Stimulated activated CD4-positive, alpha-beta T cell treated with anti-CD3 and anti-CD28 coated beads, Interleukin-4, amount 100 ng/mL, for 48 hours (primary cell): ENCODE data around the gene NUP188.
"Not testable (repeated sequence)": the region's sequence is repeated elsewhere in the genome, so short reads cannot be mapped to it uniquely, and the experiment has no call there.

Experiments
- DNase-seq, 2 donors: peaks; one replicate each; pipeline ENCODE4 v3.0.0-alpha.2; 2020; ENCODE audit warnings: low read depth in 2 of 2

NUP188 gene

DNA sequence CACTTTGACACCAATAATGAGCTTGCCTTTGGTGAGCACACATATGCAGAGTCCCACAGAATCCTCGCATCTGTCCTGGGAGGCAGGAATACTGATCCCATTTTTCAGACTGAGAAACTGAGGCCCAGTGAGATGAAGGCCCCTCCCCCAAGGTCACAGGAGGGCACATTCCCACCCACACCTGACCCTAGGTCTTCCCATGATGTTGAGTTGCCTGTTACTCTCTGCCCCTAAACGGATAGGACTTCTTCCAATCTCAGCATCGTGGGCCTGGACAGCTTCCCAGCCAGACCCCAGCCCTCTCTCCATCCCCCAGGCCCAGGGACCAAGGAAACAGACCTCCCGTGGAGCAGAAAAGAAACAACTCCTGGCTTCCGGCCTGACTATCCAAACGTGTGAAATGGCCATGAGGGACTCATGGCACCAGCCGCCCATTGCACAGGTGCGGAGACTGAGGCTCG is 79.8 kb downstream of the NUP188 start:
- DNase-seq, result no peak

DNA sequence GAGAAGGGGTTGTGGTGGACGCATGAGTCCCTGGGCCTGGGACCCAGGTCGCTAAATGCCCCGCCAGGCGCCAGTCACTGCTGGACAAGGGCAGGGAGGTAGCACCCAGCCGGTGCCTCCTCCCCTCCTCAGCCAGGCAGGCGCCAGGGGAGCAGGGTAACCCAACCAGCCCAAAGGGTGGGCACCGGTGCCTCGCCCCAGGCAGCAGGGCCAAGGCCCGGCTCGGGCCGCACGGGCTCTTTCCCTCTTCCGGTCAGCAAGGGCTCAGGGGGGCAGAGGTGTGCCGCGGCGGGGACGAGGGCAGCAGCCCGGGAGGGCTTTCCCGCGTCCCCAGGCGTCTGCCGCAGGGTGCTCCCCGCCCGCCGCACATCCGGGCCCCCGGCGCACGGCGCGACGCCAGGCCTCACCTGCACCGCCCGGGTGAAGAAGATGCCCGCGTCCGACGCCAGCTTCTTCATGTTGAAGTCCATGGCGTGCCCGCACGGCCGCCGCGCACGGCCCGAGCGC is 80.2 kb downstream of the NUP188 start:
- peak; percentile 50 to 52 for DNase-seq

DNA sequence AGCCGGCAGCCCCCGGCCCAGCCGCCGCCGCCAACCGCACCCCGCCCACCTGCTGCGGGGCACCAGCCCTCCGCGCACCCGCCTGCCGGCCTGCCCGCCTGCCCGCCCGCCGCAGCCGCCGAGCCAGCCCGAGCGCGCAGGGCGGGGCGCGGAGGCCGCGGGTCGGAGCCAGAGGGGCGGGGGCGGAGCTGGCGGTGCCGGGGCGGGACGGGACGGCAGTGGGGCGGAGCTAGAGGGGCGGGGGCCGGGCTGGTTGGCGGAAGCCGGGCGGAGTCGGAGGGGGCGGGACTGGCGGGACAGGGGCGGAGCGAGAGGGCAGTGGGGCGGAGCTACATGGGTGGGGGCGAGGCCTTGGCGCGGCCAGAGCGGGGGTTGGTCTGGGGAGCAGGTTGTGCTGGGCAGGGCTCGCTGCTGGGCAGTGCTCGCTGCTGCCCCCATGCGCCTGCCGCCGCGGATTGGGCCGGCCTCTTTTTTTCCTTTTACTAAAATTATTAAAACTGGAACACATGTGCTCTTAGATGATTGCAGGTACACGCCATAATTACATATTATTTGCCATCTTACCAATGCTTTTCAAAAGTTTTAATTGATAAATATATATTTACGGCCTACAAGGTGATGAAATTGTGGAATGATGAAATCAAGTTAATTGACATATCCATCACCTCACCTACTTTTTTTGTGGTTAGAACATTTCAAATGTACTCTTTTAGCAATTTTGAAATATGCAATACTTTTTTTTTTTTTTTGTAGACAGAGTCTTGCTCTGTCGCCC is 80.9 kb downstream of the NUP188 start, which contains the start of gene SH3GLB2:
Gene SH3GLB2 (minus strand): TSS at position 140 of the 775 bp plus-strand sequence. CDS start 177 bp downstream, outside the sequence.
- peak; percentile 90 to 99 for DNase-seq

DNA sequence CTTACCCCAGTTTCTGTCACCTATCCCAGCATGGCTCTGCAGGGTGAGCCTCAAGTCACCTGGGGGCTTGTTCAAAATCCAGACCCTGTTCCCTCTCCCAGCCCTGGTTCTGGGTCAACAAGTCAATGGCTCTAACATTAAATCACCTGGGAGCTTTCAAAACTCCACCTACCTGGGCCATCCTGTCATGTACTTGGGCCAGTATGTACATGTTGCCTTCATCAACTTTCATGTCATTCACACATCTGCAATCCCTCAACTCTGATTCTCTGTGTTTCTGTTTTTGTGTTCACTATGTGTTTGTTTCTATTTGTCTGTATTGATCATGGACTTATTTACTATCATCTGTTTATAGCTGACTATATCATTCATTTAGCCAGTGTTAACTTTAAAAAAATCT is 82.7 kb downstream of the NUP188 start:
- no peak for DNase-seq

DNA sequence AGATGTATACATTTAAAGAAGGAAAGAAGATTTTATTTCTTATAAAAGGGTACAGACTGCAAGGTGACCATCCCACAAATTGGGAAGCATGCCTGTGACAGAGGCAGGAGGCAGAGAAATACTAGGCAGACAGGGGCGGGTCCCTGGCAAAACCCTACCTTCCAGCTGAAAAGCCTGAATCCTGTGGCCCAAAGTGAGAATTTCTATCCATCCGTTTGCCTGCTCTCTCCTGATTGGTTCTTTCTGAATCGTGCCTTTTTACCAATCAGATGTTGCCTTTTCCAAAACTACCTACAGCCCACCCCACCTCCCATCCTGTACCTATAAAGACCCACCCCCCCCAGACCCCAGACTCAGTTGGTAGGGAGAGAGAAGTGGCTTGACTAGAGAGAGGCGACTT is 84.0 kb downstream of the NUP188 start:
- DNase-seq, result no peak

DNA sequence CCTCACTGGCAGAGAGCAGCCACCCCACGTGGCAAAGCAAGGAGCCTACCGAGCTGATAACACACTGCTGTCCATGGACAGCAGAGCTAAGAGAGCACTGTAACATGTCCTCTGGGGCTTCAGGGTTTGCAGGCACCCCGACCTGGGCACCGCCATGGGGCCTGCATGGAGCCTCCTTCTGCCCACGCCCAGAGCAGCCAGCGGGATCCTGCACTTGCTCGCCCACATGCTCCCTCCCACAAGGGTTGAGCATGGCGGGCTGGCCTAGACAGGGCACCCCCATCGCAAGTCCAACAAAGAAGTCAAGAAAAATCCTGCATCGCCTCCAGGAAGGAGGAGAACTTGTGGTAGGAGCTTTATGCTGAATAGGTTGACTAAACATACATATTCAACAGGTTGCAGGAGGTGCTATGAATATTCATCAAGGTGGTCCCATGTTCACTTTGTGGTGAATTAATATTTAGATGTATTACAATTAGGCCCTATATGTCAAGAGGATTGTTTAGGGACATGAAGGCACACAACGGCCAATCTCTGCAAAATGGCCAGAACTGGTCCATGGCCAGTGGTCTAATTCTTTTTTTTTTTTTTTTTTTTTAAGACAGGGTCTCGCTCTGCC is 85.2 kb downstream of the NUP188 start:
- no peak for DNase-seq

DNA sequence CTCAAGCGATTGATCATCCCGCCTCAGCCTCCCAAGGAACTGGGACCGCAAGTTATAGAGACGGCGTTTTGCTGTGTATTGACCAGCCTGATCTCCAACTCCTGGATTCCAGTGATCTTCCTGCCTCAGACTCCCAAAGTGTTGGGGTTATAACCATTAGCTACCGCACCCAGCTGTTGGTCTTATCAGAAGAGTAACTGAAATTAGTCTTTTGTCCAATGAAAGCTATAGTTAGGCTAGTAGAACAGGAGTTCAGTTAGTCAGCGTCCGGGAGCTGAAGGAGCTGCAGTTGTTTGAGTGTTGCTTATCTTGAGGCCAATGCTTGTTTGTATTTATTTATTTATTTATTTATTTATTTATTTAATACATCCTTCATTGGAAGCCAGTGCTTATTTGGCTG is 85.7 kb downstream of the NUP188 start:
- DNase-seq, result no peak

DNA sequence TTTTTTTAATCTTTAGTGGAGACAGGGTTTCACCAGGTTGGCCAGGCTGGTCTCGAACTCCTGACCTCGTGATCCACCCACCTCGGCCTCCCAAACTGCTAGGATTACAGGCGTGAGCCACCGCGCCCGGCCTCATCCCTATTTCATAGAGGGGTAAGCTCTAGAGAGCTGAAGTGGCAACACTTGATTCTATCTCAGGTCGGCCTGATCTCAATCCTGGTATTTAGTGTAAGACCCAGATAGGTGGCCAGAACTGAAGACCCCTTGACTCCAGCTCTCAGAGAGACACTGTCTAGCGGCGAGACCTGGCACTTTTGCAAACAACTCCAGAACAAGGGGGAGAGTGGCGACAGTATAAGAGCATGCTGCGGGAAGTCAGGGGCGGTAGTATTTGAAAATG is 88.3 kb downstream of the NUP188 start:
- not testable (repeated sequence) for DNase-seq

DNA sequence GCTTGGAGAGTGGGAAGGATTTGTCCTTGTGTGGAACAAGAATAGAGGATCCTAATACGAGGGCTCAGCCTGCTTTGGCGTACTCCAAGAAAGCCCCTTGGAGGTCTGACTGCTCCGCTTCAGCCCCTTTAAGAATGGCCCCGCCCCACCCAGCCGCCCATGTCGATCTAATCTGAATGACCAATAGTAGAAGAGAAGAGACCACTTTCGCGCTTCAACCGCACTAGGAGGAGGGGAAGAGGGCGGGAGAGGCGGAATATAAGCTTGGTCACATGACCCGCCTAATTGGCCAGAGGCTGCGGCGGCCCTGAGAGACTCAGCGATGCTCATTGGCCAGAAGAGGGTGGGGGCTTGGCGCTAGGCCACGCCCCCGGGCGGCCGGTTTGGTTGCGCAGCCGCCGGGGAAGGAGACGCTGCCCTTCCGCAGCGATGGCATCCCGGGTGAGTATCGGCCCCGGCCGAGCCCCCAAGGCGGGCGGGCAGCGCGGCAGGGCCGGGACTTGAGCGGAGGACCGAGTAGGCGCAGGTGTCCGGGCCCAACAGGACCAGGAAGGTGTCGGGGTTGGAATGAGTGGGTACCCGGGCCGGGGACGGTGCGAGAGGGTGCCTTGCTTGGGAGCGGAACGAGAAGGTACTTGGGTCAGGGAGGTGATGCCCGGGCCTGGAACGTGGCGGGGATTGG is 88.9 kb downstream of the NUP188 start, which contains the start of gene MIGA2:
Gene MIGA2 (plus strand): TSS at position 386 of the 682 bp plus-strand sequence. CDS start 3,969 bp downstream, outside the sequence.
- DNase-seq, result peak; percentile 83 to 93

DNA sequence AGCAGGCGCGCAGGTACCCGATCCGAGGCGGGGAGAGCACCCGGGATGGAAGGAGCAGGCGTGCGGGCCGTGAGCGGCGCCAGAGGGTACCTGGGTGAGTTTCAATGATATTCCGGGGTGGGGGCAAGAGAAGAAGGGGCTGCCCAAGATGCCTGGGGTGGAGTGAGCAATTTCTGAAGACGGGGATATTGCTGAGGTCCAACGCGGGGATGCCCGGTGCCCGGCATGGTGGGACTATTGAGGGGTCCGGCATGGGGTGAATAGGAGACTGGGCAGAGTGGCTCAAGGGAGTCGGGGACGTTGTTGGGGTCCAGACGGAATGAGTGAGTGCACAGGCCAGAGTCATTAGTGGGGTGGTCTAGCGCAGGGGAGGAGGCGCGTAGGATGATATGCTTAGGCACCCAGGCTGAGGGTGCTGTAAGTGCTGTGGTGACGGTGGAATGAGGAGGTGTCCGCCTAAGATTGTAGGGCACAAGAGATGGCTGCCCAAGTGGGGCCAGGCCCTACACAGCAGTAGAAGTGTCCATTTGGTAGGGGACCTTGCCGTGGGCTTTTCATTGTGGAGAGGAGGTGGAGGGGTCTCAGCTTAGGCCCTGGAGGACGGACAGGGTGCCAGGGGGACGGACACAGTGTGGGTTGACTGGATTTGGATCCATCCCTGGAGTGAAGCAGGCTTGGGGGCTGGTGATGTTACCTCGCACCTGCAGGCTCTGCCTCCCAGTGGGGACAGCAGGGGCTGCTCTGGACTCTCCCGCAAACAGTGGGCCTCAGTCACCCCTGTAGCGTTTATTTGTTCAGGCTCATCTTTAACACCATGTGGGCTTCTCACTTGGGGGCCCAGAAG is 89.6 kb downstream of the NUP188 start:
- no peak for DNase-seq

DNA sequence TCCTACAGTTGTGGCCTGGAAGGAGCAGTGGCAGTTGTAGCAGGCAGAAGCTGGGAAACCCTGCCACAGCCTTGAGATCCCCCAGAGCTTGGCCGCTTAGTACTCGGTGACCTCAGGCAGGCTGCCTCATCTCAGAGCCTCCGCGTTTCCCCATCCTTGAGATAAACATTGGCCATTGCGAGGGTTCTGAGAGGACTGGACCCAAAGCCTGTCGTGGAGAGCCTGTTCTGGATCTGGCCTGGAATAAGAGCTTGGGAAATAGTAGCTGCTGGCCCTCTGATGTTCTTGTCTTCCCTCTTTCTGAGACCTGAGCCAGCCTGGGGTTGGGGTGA is 90.2 kb downstream of the NUP188 start:
- no peak for DNase-seq

DNA sequence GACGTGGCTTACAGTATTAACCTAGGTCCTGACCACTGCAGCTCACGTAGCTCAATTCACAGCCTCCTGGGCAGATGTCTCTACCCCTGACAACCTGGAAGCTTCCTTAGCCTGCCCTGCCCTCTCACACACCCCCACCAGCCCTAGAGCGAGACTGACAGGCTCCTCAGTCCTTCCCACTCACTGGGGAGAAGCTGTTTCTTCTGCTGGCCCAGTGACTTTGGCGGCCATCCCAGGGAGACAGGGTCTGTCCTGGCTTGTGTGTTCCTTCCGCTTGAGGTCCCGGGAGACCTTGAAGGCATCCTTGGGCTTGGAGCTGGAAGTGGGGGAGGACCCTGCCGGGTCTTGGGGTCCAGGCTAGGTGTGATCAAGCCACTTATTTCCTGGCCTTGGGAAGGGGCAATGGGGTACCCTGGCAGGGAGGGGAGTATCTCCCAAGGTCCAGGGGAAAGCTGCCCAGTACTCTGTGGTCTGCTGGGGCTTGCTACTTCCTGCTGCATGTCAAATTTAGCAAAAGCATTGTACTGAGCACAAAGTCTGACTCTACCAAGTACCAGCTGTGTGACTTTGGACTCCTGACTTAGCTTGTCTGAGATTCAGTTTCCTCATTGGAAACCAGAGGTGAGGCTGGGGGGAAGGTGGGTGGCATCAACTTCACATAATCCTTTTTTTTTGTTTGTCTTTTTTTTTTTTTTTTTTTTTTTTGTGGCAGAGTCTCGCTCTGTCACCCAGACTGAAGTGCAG is 90.8 kb downstream of the NUP188 start:
- DNase-seq, result no peak

DNA sequence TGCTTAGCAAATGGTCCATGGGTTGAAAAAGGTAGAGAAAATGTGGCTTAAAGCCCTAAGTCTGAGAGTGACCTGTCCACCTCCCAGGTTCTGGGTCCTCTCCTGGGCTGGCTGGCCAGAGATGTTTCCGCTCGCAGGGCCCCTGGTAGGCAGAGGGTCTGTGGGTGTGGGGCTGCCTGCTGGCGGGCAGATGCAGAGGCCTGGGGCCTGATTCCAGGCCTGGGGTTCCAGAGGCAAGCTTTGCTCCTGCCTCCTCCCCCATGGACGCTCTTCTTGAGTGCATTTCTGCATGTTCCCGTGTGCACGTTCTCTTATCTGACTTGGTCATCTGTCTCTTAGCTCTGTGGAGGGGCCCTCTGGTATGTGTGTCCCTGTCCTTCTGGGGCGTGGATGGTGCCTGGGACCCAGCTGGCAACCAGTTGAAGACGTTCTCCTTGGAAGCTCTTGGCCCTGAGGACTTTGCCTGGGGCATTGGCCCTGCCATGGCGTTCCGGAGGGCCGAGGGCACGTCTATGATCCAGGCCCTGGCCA is 92.7 kb downstream of the NUP188 start:
- no peak for DNase-seq

DNA sequence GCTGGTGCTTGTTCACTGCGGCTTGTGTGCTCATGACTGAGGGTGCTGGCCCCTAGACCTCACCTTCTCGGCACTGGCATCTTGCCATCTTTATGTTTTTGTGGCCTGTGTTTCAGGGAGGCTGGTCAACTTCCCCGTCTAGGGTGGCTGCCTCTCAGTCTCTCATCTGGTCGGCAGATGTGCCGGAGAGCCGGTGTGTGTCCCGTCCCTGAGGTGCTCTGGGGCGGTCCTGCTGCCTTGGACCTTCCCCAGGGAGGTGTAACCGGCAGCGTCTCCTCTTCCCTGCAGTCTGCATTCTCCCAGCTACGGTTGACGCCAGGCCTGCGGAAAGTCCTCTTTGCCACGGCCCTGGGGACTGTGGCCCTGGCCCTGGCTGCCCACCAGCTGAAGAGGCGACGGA is 94.5 kb downstream of the NUP188 start:
- DNase-seq, result no peak

DNA sequence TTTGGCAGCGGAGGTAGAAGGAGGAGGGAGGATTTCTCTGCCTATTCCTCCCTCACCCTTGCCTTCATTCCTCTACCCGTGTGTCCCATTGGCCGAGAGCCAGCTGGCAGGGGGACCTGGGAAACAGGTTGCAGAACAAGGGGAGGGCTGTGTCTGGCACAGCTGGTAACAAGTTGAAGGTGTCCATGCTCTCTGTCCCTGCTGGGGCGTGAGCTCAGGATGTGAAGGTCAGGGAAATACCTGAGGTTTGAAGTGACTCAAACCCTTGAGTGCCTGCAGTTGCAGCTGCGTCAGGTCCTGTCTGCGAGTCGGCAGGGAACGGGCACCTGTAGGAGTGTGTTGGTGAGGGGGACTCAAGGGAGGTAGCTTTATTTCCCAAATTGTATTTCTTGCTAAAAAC is 105.1 kb downstream of the NUP188 start:
- DNase-seq, result no peak

DNA sequence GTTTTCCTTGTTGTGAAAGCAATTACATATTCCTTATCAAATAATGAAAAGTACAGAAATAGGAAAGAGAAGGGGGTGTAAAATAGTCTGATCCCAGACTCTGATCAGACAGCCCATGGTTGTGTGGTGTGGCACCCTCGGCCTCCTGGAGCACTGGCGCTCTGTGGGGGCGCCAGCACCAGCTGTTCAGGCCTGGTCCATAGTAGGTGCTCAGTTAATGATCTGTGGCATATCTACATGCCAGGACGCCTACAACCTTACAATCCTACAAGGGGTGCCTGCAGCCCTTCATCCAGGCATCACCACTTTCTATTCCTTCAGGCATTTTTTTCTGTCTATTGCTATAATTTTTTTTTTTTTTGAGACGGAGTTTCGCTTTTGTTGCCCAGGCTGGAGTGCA is 105.5 kb downstream of the NUP188 start:
- no peak for DNase-seq

DNA sequence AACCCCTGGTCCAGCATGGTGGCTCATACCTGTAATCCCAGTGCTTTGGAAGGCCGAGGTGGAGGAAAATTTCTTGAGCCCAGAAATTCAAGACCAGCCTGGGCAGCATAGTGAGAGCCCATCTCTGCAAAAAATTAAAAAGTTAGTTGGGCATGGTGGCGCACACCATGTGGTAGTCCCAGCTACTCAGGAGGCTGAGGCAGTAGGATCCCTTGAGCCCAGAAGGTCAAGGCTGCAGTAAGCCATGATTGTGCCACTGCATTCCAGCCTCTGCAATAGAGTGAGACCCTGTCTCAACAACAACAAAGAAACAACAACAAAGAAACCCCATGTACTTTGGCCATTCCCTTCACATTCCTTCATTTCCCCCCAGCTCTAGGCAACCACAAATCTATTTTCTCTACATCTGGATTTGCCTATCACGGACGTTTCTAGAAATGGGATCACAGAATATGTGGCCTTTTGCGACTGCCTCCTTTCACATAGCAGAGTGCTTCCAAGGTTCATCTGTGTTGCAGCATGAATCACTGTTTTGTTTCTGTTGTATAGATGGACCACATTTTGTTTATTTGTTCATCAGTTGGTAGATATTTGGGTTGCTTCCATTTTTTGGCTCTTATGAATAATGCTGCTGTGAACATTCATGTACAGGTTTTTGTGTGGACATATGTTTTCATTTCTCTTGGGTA is 106.8 kb downstream of the NUP188 start:
- DNase-seq, result no peak
